Stomach (tissue), 4 donors: ENCODE measurements around the gene BRCA1.
"Not testable (repeated sequence)": the region's sequence is repeated elsewhere in the genome, so short reads cannot be mapped to it uniquely, and the experiment has no call there.

Experiments
- EP300 ChIP-seq: sonication (generic); formaldehyde crosslinking; IDR thresholded peaks from one replicate; pipeline ENCODE4 v1.6.1; 2017; ENCODE audit warnings: antibody characterized with exemption
- POLR2A ChIP-seq, 4 donors: fragments of 450-650 bp; IDR thresholded peaks; one replicate each; pipeline ENCODE4 v1.6.1; 2016; ENCODE audit warnings: antibody characterized with exemption in 4 of 4, control low read depth in 2 of 4, mild to moderate bottlenecking in 1 of 4, moderate library complexity in 1 of 4
- POLR2AphosphoS5 ChIP-seq, 3 donors: sonication (generic); formaldehyde crosslinking; IDR thresholded peaks; one replicate each; pipeline ENCODE4 v1.6.1; 2016; ENCODE audit warnings: antibody characterized with exemption in 3 of 3
- TF ChIP-seq, protein P1 (sequence below), 7 experiments: fragments of 450-650 bp in 4 of 7; fragments of 200-600 bp in 3 of 7; sonication (generic) in 3 of 7; IDR thresholded peaks; one replicate each; pipeline ENCODE4 v1.5.1; 2016 to 2019; ENCODE audit warnings: antibody characterized with exemption in 7 of 7, control low read depth in 2 of 7, mild to moderate bottlenecking in 1 of 7

DNA sequence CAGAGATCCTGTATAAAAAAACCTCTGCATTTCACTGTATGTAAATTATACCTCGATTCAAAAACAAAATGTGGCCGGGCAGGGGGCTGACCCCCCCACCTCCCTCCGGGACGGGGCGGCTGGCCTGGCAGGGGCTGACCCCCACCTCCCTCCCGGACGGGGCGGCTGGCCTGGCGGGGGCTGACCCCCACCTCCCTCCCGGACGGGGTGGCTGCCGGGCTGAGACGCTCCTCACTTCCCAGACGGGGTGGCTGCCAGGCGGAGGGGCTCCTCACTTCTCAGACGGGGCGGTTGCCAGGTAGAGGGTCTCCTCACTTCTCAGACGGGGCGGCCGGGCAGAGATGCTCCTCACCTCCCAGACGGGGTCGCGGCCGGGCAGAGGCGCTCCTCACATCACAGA, 34.1 kb upstream of the BRCA1 start:
- TF ChIP-seq, protein P1, sequence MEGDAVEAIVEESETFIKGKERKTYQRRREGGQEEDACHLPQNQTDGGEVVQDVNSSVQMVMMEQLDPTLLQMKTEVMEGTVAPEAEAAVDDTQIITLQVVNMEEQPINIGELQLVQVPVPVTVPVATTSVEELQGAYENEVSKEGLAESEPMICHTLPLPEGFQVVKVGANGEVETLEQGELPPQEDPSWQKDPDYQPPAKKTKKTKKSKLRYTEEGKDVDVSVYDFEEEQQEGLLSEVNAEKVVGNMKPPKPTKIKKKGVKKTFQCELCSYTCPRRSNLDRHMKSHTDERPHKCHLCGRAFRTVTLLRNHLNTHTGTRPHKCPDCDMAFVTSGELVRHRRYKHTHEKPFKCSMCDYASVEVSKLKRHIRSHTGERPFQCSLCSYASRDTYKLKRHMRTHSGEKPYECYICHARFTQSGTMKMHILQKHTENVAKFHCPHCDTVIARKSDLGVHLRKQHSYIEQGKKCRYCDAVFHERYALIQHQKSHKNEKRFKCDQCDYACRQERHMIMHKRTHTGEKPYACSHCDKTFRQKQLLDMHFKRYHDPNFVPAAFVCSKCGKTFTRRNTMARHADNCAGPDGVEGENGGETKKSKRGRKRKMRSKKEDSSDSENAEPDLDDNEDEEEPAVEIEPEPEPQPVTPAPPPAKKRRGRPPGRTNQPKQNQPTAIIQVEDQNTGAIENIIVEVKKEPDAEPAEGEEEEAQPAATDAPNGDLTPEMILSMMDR (IDR thresholded peaks at IDR 0.05), result not testable (repeated sequence)
- TF ChIP-seq POLR2A (IDR thresholded peaks at IDR 0.05); POLR2AphosphoS5 (IDR thresholded peaks at IDR 0.05); EP300: not testable (repeated sequence)
